ENCODE results near the gene TNS1. TPM values are rescaled to one million over a fixed set of nuclear protein-coding genes. Genes with fewer than 3 reads are reported as not detected.

The TNS1 gene
- total RNA-seq, 1 experiment from 2014 or later: 1.5 TPM

DNA sequence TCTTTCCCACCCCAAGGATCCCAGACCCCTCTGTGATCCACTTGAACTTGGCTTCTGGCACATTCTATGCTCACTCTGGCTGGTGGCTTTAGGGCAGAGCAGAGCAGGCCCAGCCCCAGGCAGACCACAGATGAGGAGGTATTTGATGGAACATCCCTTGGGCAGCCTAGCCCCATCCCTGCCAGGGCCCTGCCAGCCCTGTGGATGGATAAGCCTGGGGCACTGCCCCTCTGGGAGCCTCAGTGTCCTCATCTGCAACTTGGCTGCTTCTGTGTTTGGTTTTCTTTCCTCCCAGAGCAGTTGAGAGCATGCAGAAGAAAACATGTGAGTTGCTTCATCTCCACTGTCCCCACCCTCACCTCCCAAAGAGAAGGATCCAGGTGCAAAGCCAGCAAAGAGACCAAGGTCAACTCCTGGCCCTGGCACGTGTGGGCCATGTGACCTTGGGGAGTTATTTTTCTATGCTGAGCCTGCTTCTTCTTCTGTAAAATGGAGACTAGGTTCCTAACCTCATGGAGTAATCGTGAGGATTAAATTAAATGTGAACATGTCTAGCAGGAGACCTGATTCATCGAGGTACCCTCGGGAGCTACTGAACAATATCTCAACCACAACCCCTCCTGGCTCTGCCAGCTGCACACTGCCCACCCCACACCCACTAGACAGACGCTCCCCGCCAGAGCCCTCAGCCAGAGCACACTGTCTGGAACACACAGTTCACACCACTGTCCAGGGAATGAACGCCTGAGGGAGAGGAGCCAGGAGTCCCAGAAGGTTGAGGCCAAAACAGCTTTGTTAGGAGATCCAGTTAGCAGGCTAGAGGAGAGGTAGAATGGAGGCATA, 14.6 kb upstream of the TNS1 start:
- ATAC-seq (no peak), DNase-seq (no peak)
- intact Hi-C loops (cut with micrococcal nuclease): no loop called here
- no peaks in the 10 kb centered on the region for H3K9me2 ChIP-seq (replicated peaks; ENCODE audit: low read length)
- H3K27ac ChIP-seq (ENCODE audit: low read length): no peak overlapping the region
- H3K4me1 ChIP-seq (ENCODE audit: insufficient read depth, low read length): no peaks in the 10 kb centered on the region
- H3K36me3 ChIP-seq (ENCODE audit: low read depth, low read length): no peaks in the 10 kb centered on the region
- no peaks in the 10 kb centered on the region for H3K9me3 ChIP-seq (ENCODE audit: low read length)
- H4K20me1 ChIP-seq (ENCODE audit: low read length): no peaks in the 10 kb centered on the region
- no peak overlapping the region for H3K9ac ChIP-seq (ENCODE audit: low read length)
- no peaks in the 10 kb centered on the region for H3F3A ChIP-seq (ENCODE audit: low read length, unreplicated experiment)
- BruUV-seq (replicated peaks): no TSS peak
- no peak overlapping the region for H3K4me3 ChIP-seq (ENCODE audit: low read length)
- H3K79me2 ChIP-seq (ENCODE audit: low read length): no peaks in the 10 kb centered on the region
- no peak overlapping the region for H2AFZ ChIP-seq (ENCODE audit: low read length)
- CTCF ChIA-PET: no interaction called here
- H3K27me3 ChIP-seq (ENCODE audit: low read length): 0 out of 2 replicates have a peak, but pooled peaks cover 4% of the 10 kb centered on the region
- no peak overlapping the region for H3K4me2 ChIP-seq (ENCODE audit: low read length)
- POLR2A ChIA-PET (ENCODE audit: unreplicated experiment): no interaction called here
- TF ChIP-seq EZH2phosphoT487 (IDR thresholded peaks at IDR 0.05; ENCODE audit: borderline replicate concordance, low read length): no peak
- no peak for TF ChIP-seq EZH2 (IDR thresholded peaks at IDR 0.05; ENCODE audit: low read length, unreplicated experiment)
- TF ChIP-seq, protein P1, sequence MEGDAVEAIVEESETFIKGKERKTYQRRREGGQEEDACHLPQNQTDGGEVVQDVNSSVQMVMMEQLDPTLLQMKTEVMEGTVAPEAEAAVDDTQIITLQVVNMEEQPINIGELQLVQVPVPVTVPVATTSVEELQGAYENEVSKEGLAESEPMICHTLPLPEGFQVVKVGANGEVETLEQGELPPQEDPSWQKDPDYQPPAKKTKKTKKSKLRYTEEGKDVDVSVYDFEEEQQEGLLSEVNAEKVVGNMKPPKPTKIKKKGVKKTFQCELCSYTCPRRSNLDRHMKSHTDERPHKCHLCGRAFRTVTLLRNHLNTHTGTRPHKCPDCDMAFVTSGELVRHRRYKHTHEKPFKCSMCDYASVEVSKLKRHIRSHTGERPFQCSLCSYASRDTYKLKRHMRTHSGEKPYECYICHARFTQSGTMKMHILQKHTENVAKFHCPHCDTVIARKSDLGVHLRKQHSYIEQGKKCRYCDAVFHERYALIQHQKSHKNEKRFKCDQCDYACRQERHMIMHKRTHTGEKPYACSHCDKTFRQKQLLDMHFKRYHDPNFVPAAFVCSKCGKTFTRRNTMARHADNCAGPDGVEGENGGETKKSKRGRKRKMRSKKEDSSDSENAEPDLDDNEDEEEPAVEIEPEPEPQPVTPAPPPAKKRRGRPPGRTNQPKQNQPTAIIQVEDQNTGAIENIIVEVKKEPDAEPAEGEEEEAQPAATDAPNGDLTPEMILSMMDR (conservative IDR thresholded peaks at IDR 0.05; ENCODE audit: low read depth, low read length): no peak

DNA sequence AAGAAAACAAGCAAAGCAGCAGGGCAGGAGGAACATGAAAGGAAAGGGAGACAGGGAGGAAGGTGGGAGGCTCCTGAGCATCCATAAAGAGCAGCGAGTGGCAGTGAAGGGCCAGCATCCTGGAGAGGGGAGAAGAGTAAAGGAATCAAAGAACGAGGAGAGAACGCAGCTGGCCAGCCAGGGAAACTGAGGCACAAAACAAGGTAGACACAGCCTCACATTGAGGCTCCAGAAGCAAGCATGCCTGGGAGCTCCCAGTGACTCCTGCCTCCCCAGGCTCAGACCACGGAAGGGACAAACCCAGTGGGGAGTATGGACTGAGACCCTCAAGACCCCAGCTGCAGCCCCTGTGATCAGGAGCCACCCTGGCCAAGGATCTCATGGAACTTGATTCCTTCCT, 14.0 kb upstream of the TNS1 start:
- H3K9me2 ChIP-seq (replicated peaks; ENCODE audit: low read length): no peaks in the 10 kb centered on the region
- POLR2A ChIA-PET (ENCODE audit: unreplicated experiment): no interaction called here
- H3K4me1 ChIP-seq (ENCODE audit: insufficient read depth, low read length): no peaks in the 10 kb centered on the region
- no peak overlapping the region for H2AFZ ChIP-seq (ENCODE audit: low read length)
- ATAC-seq (no peak), DNase-seq (no peak)
- H3K27me3 ChIP-seq (ENCODE audit: low read length): peaks cover 10% of the 10 kb centered on the region; the same call in 1 of the 2 replicates
- H4K20me1 ChIP-seq (ENCODE audit: low read length): no peaks in the 10 kb centered on the region
- H3K27ac ChIP-seq (ENCODE audit: low read length): no peak overlapping the region
- H3K9ac ChIP-seq (ENCODE audit: low read length): no peak overlapping the region
- H3K4me3 ChIP-seq (ENCODE audit: low read length): no peak overlapping the region
- intact Hi-C loops (cut with micrococcal nuclease): no loop called here
- H3K79me2 ChIP-seq (ENCODE audit: low read length): no peaks in the 10 kb centered on the region
- CTCF ChIA-PET: no interaction called here
- BruUV-seq (replicated peaks): no TSS peak
- H3K9me3 ChIP-seq (ENCODE audit: low read length): no peaks in the 10 kb centered on the region
- no peaks in the 10 kb centered on the region for H3K36me3 ChIP-seq (ENCODE audit: low read depth, low read length)
- H3K4me2 ChIP-seq (ENCODE audit: low read length): no peak overlapping the region
- H3F3A ChIP-seq (ENCODE audit: low read length, unreplicated experiment): no peaks in the 10 kb centered on the region
- TF ChIP-seq, protein P1 (conservative IDR thresholded peaks at IDR 0.05; ENCODE audit: low read depth, low read length): no peak
- no peak for TF ChIP-seq EZH2phosphoT487 (IDR thresholded peaks at IDR 0.05; ENCODE audit: borderline replicate concordance, low read length)
- TF ChIP-seq EZH2 (IDR thresholded peaks at IDR 0.05; ENCODE audit: low read length, unreplicated experiment): no peak
